NCI-H1048 (cell line): ENCODE results near the gene VAMP3.
A peak's percentile ranks its signal among the peaks of the same experiment; 100 is the strongest.
"Not testable (repeated sequence)": the region's sequence is repeated elsewhere in the genome, so short reads cannot be mapped to it uniquely, and the experiment has no call there.

ENCODE experiments used
- DNase-seq: peaks from one replicate; lab custom pipeline; 2025; lab: John Stamatoyannopoulos, UW

Gene VAMP3

DNA sequence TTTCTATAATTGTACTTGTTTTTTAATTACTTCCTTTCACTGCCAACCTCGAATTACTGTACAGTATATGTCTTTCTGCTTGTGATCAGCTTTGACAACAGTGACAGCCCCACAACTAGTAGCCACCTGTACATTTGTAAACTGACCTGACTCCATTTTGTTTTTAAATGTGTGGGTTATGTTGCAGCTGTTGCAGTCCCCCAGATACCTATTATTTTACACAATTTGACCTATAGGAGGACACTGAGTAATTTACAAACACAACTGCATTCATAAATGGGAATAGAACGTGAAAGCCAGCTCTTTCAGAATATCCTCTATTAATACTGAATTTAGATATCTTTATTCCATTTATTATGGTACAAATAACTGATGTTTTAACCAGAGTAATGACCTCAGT, 2.5 kb upstream of the VAMP3 start:
- no peak for DNase-seq

GRCh38 chr1:7769673-7770412, 1.3 kb upstream of the VAMP3 start:
- no peak for DNase-seq

GRCh38 chr1:7770669-7770996, 463 bp upstream of the VAMP3 start:
- DNase-seq = no peak

DNA sequence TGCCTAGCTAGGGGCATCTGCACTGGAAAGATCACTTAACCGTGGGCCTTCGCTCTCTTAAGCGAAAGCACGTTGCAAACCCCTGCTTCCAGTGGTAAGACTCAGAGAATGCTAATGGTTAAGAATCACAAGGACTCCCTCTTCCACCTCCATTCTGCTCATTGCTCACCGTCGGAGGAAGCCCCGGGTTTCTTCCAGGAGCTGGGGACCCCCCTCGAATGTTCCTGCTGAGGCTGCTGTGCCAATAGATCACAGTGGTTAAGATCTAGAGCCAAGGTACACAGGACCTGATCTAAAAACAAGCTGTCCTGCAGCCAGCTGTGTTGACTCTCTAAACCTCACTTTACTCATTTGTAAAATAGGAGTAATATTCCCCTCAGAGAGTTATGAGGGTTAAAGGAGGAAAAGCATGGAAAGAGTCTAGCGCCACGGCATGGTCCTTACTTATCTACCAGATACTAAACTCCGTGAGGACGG, 765 bp downstream of the VAMP3 start:
- DNase-seq = no peak

DNA sequence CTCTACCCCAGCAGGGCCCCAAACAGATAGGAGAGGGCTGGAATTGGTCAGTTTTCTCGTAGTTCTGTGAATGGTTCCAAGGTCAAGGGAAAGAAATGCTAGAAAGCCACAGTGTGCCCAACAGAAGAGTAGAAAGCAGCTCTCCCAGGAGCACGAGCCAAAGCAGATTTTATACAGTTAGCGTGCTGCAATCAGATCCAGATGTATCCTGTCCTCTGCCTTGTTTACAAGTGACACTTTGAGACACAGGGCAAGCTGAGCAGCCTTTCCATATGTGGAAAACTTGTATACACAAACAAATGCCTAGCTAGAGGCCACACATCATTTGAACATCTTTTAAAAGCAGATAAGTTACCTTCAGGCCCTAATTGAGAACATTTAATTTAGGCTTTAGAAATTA, 6.5 kb downstream of the VAMP3 start:
- DNase-seq = no peak

DNA sequence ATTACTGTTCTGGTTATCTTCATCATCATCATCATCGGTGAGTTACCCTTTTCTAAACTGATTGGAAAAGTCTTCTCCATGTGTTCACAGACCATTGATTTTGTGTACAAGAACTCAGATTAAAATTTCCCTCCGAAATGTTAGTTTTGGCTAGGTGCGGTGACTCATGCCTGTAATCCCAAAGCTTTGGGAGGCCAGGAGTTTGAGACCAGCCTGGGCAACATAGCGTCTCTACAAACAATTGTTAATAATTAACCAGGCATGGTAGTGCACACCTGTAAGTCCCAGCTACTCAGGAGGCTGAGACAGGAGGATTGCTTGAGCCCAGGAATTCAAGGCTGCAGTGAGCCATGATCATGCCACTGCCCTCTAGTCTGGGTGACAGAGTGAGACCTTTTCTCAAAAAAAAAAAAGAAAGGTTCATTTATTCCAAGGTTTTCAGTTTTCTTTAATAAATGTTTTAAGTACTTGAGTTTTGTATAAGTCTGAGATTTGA, 7.1 kb downstream of the VAMP3 start:
- no peak for DNase-seq

DNA sequence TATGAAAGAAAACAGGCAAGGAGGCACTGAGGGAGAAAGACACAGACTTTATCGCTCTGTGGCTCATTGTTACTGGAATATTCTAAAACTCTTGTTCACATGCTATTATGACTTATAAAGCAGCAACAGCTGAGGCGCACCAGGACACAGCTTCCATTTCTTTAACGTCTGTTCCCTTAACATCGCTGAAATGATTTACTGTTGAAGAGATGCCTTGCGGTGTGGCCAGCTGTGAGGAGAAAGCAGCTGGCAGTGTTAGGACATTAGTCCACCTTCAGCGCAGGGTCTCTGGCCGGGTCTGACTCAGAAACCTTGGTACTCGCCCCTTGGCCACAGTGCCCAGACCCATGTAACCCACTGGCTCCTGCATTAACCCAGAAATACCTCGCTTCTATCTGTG, 9.9 kb downstream of the VAMP3 start:
- no peak for DNase-seq

GRCh38 chr1:7781501-7781900, 10.4 kb downstream of the VAMP3 start:
- no peak for DNase-seq

DNA sequence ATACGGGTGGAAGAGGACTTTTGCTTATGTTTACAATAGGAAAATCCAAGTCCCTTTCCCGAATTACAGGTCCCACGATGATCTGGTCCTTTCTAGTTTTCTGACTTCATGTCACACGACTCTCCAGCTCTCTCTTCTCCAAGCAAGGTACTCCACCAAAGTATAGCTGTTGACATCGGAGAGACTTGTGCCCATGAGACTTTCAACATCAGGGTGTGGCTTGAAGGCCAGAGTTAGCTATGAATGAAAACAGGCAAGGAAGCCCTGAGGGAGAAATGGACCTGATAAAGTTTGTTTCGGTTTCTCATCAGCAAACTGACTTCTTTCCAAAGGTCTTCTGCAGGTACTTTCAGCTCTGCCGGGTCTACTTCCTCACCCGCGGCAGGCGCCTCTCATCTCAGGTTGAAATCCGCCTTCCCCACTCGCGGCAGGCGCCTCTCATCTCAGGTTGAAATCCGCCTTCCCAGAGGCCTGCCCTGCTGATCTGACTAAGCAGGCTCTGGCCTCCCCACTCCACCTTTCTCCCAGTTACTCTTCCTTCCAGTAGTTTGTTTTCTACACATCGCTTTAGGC, 10.9 kb downstream of the VAMP3 start:
- DNase-seq = no peak

- no peak for DNase-seq
These were observed 12.1 kb downstream of the VAMP3 start for GRCh38 chr1:7783178-7783711.

GRCh38 chr1:7783826-7784491, 12.9 kb downstream of the VAMP3 start, which contains the start of gene PER3:
PER3 (plus strand) TSS chr1:7784291; CDS start chr1:7784878, 587 bp downstream.
- peak; percentile 95 for DNase-seq

GRCh38 chr1:7784492-7785071, 13.5 kb downstream of the VAMP3 start:
- no peak for DNase-seq

DNA sequence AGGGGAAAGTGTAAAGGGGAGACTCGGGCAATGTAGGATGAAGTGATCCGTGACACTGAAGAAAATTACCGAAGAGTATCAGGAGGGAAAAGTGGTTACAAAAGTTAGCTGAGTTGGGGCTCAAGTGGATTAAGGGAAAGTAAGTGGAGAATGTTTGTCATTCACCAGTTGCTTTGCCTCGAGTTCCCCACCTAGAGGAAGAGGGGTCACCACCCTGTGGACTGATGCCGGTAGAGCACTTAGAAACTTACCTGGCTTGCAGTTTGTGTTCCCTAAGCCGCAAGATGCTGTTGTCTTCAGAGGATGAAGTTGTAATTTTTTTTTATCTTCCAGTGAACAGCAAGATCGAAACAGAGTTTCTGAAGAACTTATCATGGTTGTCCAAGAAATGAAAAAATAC, 14.0 kb downstream of the VAMP3 start:
- no peak for DNase-seq

GRCh38 chr1:7786795-7787194, 15.7 kb downstream of the VAMP3 start:
- no peak for DNase-seq

DNA sequence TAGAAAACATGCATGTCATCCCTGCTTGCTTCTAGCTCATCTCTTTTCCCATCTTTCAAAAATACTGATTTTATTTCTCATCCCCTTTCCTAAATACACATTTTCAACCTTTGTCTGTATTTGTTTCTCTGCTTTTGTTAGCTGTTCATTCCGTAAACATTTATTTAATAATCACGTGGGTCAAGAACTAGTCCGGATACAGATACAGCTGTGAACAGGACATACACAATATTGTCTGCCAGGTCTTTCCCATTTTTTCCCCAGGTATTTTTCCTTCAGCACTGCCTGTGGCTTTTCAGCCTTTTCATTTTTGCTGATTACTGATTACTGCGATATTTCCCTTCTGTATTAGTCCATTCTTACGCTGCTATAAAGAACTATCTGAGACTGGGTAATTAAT, 18.7 kb downstream of the VAMP3 start:
- DNase-seq = no peak

DNA sequence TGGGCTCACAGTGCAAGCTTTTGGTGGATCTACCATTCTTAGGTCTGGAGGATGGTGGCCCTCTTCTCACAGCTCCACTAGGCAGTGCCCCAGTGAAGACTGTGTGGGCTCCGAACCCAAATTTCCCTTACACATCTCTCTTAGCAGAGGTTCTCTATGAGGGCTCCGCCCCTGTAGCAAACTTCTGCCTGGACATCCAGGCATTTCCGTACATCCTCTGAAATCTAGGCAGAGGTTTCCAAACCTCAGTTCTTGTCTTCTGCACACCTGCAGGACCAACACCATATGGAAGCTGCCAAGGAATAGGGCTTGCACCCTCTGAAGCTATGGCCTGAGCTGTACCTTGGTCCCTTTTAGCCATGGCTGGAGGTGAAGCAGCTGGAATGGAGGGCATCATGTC, 19.9 kb downstream of the VAMP3 start:
- not testable (repeated sequence) for DNase-seq

- no peak for DNase-seq
These were observed 24.3 kb downstream of the VAMP3 start for GRCh38 chr1:7795406-7795805.

DNA sequence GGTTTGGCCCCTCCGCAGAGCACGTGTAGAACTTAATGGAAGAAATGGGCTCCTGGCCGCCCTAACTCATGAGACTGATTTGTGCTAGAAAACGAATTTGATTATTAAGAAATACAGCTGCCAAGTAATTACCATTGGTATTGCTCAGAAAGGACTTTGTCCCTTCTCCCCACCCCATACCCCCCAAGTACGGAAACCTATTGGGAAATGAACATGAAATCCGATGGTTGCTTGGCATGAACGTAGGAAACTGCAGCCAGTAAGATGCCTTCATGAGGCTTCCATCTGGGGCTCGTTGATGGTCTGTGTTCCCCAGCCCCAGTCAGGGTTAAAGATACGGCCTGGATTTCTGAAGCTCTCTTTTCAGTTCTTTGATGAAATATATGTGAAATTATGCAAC, 34.4 kb downstream of the VAMP3 start:
- DNase-seq = no peak

DNA sequence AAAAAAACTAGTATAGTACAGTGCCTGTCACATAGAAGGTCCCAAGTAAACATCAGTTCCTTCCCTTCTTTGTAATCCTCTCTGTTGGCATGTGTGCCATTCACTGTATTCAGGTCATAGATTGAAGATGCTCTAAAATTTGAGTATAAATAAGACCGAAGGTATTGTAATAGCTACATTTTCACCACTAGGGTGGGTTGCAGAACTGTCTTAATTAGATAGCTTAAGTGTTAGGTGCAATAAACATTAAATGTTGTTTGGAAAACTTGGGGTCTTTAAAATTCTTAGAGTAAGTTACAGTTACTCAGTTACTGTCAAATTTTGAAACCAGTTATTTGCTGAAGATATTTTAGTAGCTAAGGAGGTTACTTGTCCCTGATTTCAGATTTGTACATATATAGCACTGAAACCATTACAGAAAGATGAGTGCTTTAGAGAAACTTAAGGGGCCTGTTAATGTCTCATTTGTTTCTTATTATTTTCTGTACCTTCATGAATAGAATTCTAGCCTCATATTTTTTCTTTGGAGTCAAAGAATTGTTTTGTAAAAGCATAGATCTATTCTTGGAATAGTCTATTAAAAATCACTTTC, 37.3 kb downstream of the VAMP3 start:
- no peak for DNase-seq

GRCh38 chr1:7809742-7810141, 38.6 kb downstream of the VAMP3 start:
- DNase-seq = no peak

- DNase-seq = no peak
These were observed 39.3 kb downstream of the VAMP3 start for GRCh38 chr1:7810395-7810794.

DNA sequence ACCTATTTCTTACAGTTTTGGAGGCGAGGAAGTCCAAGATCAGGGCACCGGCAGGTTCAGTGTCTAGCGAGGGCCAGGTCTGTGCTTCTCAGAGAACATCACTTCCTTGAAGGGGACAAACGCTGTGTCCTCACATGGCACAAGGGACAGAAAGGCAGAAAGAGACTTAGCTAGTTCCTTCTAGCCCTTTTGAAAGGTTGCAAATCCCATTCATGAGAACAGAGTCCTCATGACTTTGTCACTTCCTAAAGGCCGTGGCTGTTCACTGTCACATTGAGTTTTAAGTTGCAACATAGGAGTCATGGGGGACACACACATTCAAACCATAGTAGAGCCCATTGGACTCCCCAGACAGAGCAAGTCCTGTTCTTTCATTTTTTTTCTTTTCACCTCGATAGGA, 40.4 kb downstream of the VAMP3 start:
- DNase-seq = no peak
